OCI-LY1 (cell line): ENCODE data around the gene ASB10.

ENCODE experiments used
- H2AFZ ChIP-seq: fragments of 200-600 bp; sonication (generic), shearing (Covaris generic); 2 replicates; pipeline ENCODE4 v1.6.0; 2014; ENCODE audit warnings: antibody characterized with exemption, mild to moderate bottlenecking, low read length
- H3F3A ChIP-seq: fragments of 200-600 bp; sonication (generic), shearing (Covaris generic); 2 replicates; pipeline ENCODE4 v1.6.0; 2014; ENCODE audit warnings: mild to moderate bottlenecking, antibody characterized with exemption, low read length, moderate library complexity; ENCODE audit not compliant: insufficient read depth
- H3K27ac ChIP-seq: fragments of 200-600 bp; sonication (generic); 2 replicates; pipeline ENCODE4 v1.5.1; 2014; ENCODE audit warnings: low read length, mixed run types, mild to moderate bottlenecking, low read depth; ENCODE audit not compliant: poor library complexity, severe bottlenecking
- H3K27me3 ChIP-seq: fragments of 200-600 bp; sonication (generic); 2 replicates; pipeline ENCODE4 v1.6.0; 2014; ENCODE audit warnings: antibody characterized with exemption, mild to moderate bottlenecking, low read length, moderate library complexity; ENCODE audit not compliant: insufficient read depth
- H3K36me3 ChIP-seq: fragments of 200-600 bp; sonication (generic); 2 replicates; pipeline ENCODE4 v1.6.1; 2014; ENCODE audit warnings: mild to moderate bottlenecking, antibody characterized with exemption, low read length, moderate library complexity, mixed read lengths; ENCODE audit not compliant: insufficient read depth
- H3K4me1 ChIP-seq: fragments of 200-600 bp; sonication (generic); 2 replicates; pipeline ENCODE4 v1.5.1; 2014; ENCODE audit warnings: mild to moderate bottlenecking, low read length, moderate library complexity; ENCODE audit not compliant: insufficient read depth, severe bottlenecking
- H3K4me2 ChIP-seq: fragments of 200-600 bp; sonication (generic), shearing (Covaris generic); 2 replicates; pipeline ENCODE4 v1.6.1; 2014; ENCODE audit warnings: low read length
- H3K4me3 ChIP-seq: fragments of 200-600 bp; sonication (generic); 2 replicates; pipeline ENCODE4 v1.5.1; 2014; ENCODE audit warnings: low read length, low read depth, mild to moderate bottlenecking, mixed read lengths; ENCODE audit not compliant: poor library complexity, severe bottlenecking
- H3K79me2 ChIP-seq: fragments of 200-600 bp; shearing (Covaris generic); 2 replicates; pipeline ENCODE4 v1.6.1; 2016; ENCODE audit warnings: mixed run types, low read length, mixed read lengths; ENCODE audit not compliant: insufficient read depth
- H3K9ac ChIP-seq: fragments of 200-600 bp; sonication (generic), shearing (Covaris generic); 2 replicates; pipeline ENCODE4 v1.6.1; 2014; ENCODE audit warnings: mild to moderate bottlenecking, low read length, mixed read lengths
- H3K9me2 ChIP-seq: fragments of 200-600 bp; sonication (generic), shearing (Covaris generic); 2 replicates; pipeline ENCODE4 v1.6.1; 2014; ENCODE audit warnings: low read depth, mild to moderate bottlenecking, low read length, mixed read lengths
- H3K9me3 ChIP-seq: fragments of 200-600 bp; shearing (Covaris generic); 2 replicates; pipeline ENCODE4 v1.6.1; 2014; ENCODE audit warnings: low read length, mixed read lengths
- H4K20me1 ChIP-seq: fragments of 200-600 bp; sonication (generic), shearing (Covaris generic); 2 replicates; pipeline ENCODE4 v1.6.0; 2016; ENCODE audit warnings: mild to moderate bottlenecking, low read length; ENCODE audit not compliant: insufficient read depth
- EZH2 ChIP-seq: fragments of 200-600 bp; sonication (generic), shearing (Covaris generic); IDR thresholded peaks from 2 replicates; pipeline ENCODE4 v1.8.0; 2017; ENCODE audit warnings: borderline replicate concordance, mixed run types, mild to moderate bottlenecking, antibody characterized with exemption, low read length, moderate library complexity, mixed read lengths
- TF ChIP-seq, protein P1 (sequence below): fragments of 200-600 bp; sonication (generic), shearing (Covaris generic); IDR thresholded peaks from 2 replicates; pipeline ENCODE4 v1.5.1; 2017; ENCODE audit warnings: mild to moderate bottlenecking, antibody characterized with exemption, low read length, moderate library complexity, mixed read lengths

Gene ASB10

DNA sequence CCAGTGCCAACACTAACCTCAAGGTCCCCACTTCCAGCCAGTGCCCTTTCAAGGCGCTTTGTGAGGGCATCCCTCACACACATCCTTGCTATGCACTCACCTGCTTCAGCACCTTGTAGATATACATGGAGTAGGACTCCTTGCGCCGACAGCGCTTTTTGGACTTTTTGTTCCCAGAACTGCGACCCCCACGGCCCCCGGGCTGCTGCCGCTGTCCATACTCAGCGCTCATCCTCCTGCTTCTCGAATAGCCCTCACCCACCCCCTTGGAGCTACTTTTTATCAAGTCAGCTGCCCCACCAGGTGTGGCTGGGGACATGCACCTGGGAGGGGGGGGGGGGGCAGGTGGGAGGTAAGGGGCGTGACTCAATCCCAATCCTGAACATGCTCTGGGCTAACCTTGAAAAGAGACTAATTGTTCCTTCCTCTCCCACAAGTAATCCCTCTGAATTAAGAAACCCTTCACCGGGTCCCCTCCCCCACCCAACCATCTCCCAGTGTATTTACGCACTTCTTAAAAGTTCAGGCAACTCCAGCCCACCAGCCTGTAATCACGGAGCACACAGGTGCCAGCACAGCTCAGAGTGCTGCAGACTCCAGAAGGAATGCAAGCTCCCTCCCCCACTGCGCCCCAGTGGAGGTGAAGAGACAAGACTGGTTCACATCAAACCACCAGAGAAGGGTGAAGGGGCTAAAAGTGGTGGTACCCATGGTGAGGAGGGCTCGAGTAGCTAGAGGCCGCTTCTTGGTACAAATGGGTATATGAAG, 23.2 kb upstream of the ASB10 start, which contains the start of gene H2BK1:
H2BK1 (minus strand) TSS at position 402 of the 768 bp plus-strand sequence; CDS start at position 232, 170 bp downstream.
- H3K9ac ChIP-seq, result no peak within 1 kb of the TSS
- H3K9me2 ChIP-seq, result no peaks in the 10 kb centered on the region
- no peaks in the 10 kb centered on the region for H4K20me1 ChIP-seq
- no peak within 1 kb of the TSS for H2AFZ ChIP-seq
- H3K27ac ChIP-seq, result no peak within 1 kb of the TSS
- no peaks in the 10 kb centered on the region for H3F3A ChIP-seq
- no peaks in the 10 kb centered on the region for H3K9me3 ChIP-seq
- no peak within 1 kb of the TSS for H3K4me2 ChIP-seq
- peaks cover 34% of the 10 kb centered on the region for H3K36me3 ChIP-seq
- no peaks in the 10 kb centered on the region for H3K4me1 ChIP-seq
- TF ChIP-seq, protein P1, sequence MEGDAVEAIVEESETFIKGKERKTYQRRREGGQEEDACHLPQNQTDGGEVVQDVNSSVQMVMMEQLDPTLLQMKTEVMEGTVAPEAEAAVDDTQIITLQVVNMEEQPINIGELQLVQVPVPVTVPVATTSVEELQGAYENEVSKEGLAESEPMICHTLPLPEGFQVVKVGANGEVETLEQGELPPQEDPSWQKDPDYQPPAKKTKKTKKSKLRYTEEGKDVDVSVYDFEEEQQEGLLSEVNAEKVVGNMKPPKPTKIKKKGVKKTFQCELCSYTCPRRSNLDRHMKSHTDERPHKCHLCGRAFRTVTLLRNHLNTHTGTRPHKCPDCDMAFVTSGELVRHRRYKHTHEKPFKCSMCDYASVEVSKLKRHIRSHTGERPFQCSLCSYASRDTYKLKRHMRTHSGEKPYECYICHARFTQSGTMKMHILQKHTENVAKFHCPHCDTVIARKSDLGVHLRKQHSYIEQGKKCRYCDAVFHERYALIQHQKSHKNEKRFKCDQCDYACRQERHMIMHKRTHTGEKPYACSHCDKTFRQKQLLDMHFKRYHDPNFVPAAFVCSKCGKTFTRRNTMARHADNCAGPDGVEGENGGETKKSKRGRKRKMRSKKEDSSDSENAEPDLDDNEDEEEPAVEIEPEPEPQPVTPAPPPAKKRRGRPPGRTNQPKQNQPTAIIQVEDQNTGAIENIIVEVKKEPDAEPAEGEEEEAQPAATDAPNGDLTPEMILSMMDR, result no peak
- no peak for TF ChIP-seq EZH2
- H3K4me3 ChIP-seq, result no peak within 1 kb of the TSS
- no peaks in the 10 kb centered on the region for H3K27me3 ChIP-seq
- no peaks in the 10 kb centered on the region for H3K79me2 ChIP-seq

DNA sequence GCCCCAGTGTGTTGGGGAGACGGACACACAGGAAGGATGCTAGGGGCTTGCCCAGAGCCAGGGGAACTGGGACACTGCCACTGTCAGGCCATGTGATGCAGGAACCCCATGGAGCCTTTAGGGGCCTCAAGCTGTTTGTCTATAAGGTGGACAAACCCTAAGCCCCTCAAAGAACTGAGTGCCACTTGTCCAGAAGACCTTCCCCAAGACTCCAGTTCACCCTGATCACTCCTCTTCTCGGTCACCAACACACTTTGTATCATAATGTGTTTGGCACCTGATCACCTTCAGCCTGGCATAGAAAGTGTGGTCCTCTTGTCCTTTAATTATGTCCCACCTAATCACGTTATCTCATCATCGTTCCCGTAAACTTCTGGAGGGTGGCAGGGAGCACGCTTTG, 22.5 kb upstream of the ASB10 start:
- no peaks in the 10 kb centered on the region for H3K79me2 ChIP-seq
- no peaks in the 10 kb centered on the region for H3K4me1 ChIP-seq
- TF ChIP-seq, protein P1, result no peak
- TF ChIP-seq EZH2, result no peak
- H3K27me3 ChIP-seq, result no peaks in the 10 kb centered on the region
- no peaks in the 10 kb centered on the region for H3F3A ChIP-seq
- H3K4me3 ChIP-seq, result no peak overlapping the region
- no peaks in the 10 kb centered on the region for H3K9me3 ChIP-seq
- H3K4me2 ChIP-seq, result no peak overlapping the region
- H3K9me2 ChIP-seq, result no peaks in the 10 kb centered on the region
- H3K36me3 ChIP-seq, result peaks cover 28% of the 10 kb centered on the region
- H3K9ac ChIP-seq, result no peak overlapping the region
- no peak overlapping the region for H3K27ac ChIP-seq
- no peak overlapping the region for H2AFZ ChIP-seq
- no peaks in the 10 kb centered on the region for H4K20me1 ChIP-seq

DNA sequence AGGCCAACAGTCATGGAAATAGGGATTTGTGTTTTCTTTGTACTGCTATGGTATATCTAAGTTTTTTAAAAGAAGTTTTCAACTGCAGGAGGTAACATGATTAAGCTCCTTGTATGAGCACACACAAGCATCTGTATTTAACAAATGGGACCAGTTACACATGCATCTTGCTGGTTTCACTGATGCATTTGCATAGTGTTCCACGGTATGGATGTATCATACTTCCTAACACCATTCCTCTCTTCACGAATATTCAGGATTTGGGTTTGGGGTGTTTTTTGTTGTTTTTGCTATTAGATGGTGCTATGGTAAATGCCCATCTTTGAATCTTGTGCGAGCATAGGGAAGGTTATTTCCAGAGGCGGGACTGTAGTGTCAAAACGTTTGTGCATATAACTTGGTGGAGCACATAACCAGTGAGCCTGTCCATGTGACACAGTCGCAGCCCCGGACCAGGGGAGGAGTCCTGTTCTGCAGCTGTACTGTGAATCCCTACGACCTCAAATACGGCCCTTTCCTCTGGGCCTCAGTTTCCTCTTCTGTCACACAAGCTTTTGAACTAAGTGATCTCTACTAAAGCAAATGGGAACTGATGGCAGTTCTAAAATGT, 21.3 kb upstream of the ASB10 start:
- Histone ChIP-seq H3K27ac (no peak overlapping the region), H3K4me1 (no peaks in the 10 kb centered on the region), H3K4me3 (no peak overlapping the region), H2AFZ (no peak overlapping the region), H3K9me3 (no peaks in the 10 kb centered on the region), H3K4me2 (no peak overlapping the region), H3K27me3 (no peaks in the 10 kb centered on the region), H3K36me3 (peaks cover 15% of the 10 kb centered on the region), H4K20me1 (no peaks in the 10 kb centered on the region), H3K79me2 (no peaks in the 10 kb centered on the region), H3F3A (no peaks in the 10 kb centered on the region), H3K9ac (no peak overlapping the region), H3K9me2 (no peaks in the 10 kb centered on the region)
- TF ChIP-seq EZH2, result no peak
- TF ChIP-seq, protein P1, result no peak
